Ascending aorta (tissue), 2 donors: ENCODE measurements around the gene TACC3. TPM values are rescaled to one million over a fixed set of nuclear protein-coding genes. Genes with fewer than 3 reads are reported as not detected.

Experiments used
- DNase-seq, 2 donors: peaks; one replicate each; pipeline ENCODE4 v3.0.0-alpha.2; 2019; ENCODE audit warnings: low spot score in 2 of 2
- H3K27ac ChIP-seq, 2 donors: fragments of 200-600 bp; sonication (generic); one replicate each; pipeline ENCODE4 v1.5.1; 2016 to 2017; ENCODE audit warnings: mild to moderate bottlenecking in 1 of 2
- H3K27me3 ChIP-seq: fragments of 200-600 bp; sonication (generic); one replicate; pipeline ENCODE4 v1.5.1; 2017
- H3K36me3 ChIP-seq, 2 donors: fragments of 200-600 bp; sonication (generic); one replicate each; pipeline ENCODE4 v1.5.1; 2016
- H3K4me1 ChIP-seq, 2 donors: fragments of 200-600 bp; sonication (generic); one replicate each; pipeline ENCODE4 v1.5.1; 2016 to 2017; ENCODE audit warnings: mild to moderate bottlenecking in 1 of 2
- H3K4me3 ChIP-seq, 2 donors: fragments of 200-600 bp; sonication (generic); one replicate each; pipeline ENCODE4 v1.5.1; 2016 to 2017; ENCODE audit warnings: mild to moderate bottlenecking in 1 of 2
- H3K9me3 ChIP-seq, 2 donors: fragments of 200-600 bp; sonication (generic); one replicate each; pipeline ENCODE4 v1.5.1; 2016
- intact Hi-C: fragments of 100-400 bp; cut with DNase I; formaldehyde crosslinking; loops from one replicate; pipeline ENCODE4 v1.15.1; 2023
- total RNA-seq: library from RNA; depleted of rRNA; stranded (reverse); fragments of >200 nt; gene quantifications from one replicate; pipeline ENCODE4 v1.1.0, GENCODE V29; 2016
- TF ChIP-seq, protein P1 (sequence below), 3 experiments: fragments of 200-600 bp in 2 of 3; fragments of 450-650 bp in 1 of 3; sonication (generic) in 2 of 3; IDR thresholded peaks; one replicate each; pipeline ENCODE4 v1.5.1; 2016 to 2019; ENCODE audit warnings: antibody characterized with exemption in 3 of 3, mild to moderate bottlenecking in 1 of 3, moderate library complexity in 1 of 3

Gene TACC3
- total RNA-seq, 1 donor from 2014 or later: 2.7 TPM

DNA sequence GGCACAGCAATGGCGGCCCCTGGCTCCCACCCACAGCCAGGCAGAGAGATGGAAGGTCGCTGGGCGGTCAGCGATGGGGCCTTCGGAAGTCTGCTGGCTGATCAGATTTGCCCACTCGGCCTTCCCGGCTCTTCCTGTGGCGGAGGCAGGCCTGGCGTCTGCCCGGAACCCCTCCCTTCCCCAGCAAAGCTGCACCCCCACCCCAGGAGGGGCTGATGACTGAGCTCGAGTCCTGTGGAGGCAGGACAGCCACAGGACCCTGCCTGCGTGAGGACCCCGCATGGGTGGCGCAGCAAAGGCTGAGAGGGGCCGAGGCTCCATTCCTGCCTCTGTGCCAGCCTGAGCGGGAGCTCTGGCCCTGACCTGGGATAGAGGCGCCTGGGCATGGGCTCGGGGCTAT is 34.8 kb downstream of the TACC3 start:
- H3K4me1 ChIP-seq: no peaks in the 10 kb centered on the region
- H3K27ac ChIP-seq: no peak overlapping the region
- H3K36me3 ChIP-seq: no peaks in the 10 kb centered on the region
- intact Hi-C loops: no loop called here
- TF ChIP-seq, protein P1, sequence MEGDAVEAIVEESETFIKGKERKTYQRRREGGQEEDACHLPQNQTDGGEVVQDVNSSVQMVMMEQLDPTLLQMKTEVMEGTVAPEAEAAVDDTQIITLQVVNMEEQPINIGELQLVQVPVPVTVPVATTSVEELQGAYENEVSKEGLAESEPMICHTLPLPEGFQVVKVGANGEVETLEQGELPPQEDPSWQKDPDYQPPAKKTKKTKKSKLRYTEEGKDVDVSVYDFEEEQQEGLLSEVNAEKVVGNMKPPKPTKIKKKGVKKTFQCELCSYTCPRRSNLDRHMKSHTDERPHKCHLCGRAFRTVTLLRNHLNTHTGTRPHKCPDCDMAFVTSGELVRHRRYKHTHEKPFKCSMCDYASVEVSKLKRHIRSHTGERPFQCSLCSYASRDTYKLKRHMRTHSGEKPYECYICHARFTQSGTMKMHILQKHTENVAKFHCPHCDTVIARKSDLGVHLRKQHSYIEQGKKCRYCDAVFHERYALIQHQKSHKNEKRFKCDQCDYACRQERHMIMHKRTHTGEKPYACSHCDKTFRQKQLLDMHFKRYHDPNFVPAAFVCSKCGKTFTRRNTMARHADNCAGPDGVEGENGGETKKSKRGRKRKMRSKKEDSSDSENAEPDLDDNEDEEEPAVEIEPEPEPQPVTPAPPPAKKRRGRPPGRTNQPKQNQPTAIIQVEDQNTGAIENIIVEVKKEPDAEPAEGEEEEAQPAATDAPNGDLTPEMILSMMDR (IDR thresholded peaks at IDR 0.05): no peak
- no peak for DNase-seq
- no peak overlapping the region for H3K4me3 ChIP-seq
- H3K9me3 ChIP-seq: no peaks in the 10 kb centered on the region
- H3K27me3 ChIP-seq: no peaks in the 10 kb centered on the region

DNA sequence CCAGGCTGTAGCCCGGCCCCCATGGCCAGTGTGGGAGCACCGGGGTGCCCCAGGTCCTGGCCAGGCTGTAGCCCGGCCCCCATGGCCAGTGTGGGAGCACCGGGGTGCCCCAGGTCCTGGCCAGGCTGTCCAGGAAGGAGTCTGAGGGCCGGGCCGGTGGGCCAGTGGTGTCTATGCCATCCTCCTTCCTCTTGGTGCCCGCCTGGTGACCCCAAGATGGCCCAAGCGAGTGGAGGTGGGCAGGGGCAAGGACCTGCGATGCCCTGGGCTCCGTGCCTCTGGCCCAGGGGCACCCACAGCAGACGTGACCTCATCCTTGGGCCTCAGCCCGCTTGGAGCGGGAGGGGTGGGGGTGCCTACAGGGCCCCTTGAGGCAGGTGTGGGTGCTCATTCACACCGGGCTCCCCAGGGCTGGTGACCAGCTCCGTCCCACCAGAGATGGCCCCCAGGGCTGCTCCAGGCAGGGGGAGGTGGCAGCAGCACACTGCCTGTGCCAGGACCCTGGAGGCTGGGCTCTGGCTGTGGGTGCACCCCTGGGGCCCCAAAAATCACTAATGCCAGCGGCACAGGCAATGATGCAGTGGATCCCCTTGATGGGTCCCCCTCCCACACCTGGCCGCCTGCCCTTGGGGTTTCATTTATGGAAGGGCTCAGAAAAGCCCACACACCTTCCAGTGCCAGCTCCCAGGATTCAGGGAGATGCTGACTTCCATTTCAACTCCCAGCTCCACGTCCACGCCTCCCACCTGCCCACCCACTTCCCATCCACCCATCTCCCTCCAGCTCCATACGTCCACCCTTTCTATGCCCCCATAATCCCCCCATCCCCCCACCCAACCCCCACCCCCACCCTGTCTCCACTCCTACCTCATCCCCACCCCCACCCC is 35.8 kb downstream of the TACC3 start:
- H3K27ac ChIP-seq: no peak overlapping the region
- H3K36me3 ChIP-seq: no peaks in the 10 kb centered on the region

DNA sequence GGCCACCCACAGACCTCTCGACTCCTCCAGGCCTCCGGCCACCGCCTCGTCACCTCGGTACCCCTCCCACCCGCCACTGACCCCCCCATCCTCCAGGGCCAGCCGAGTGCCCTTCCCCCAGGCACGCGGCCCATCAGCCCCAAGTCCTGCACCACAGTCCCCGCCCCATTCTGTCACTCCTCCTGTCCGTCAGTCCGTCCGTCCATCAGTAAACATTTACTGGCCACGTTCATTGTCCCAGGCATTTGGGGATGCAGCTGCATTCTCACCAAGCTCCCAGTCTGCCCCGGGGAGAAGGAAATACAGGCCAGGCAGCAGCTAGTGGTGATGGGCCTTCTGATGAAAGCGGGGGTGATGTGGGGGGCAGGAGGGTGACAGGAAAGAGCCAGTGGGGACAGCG is 36.5 kb downstream of the TACC3 start:
- Histone ChIP-seq H3K4me1 (no peaks in the 10 kb centered on the region), H3K27me3 (no peaks in the 10 kb centered on the region), H3K27ac (no peak overlapping the region), H3K4me3 (no peak overlapping the region), H3K9me3 (no peaks in the 10 kb centered on the region), H3K36me3 (no peaks in the 10 kb centered on the region)
- no peak for DNase-seq
- intact Hi-C loops: no loop called here
- TF ChIP-seq, protein P1 (IDR thresholded peaks at IDR 0.05): no peak

More for the DNA sequence above, 35.8 kb downstream of the TACC3 start:
- no peaks in the 10 kb centered on the region for H3K4me1 ChIP-seq
- TF ChIP-seq, protein P1 (IDR thresholded peaks at IDR 0.05): no peak
- no peak overlapping the region for H3K4me3 ChIP-seq
- DNase-seq: no peak
- H3K27me3 ChIP-seq: no peaks in the 10 kb centered on the region
- H3K9me3 ChIP-seq: no peaks in the 10 kb centered on the region
- intact Hi-C loops: no loop called here

GRCh38 chr4:1758306-1759121 is 37.2 kb downstream of the TACC3 start:
- Histone ChIP-seq H3K4me1 (peaks cover 0 to 2% of the 10 kb centered on the region in 2 donors), H3K36me3 (no peaks in the 10 kb centered on the region), H3K9me3 (no peaks in the 10 kb centered on the region), H3K27ac (no peak overlapping the region), H3K27me3 (no peaks in the 10 kb centered on the region), H3K4me3 (no peak overlapping the region)
- DNase-seq: no peak
- TF ChIP-seq, protein P1 (IDR thresholded peaks at IDR 0.05): no peak
- intact Hi-C loops: no loop called here

GRCh38 chr4:1759170-1759817 is 38.0 kb downstream of the TACC3 start:
- TF ChIP-seq, protein P1 (IDR thresholded peaks at IDR 0.05): no peak
- H3K27me3 ChIP-seq: no peaks in the 10 kb centered on the region
- intact Hi-C loops: no loop called here
- no peak for DNase-seq
- H3K9me3 ChIP-seq: no peaks in the 10 kb centered on the region
- H3K4me3 ChIP-seq: no peak overlapping the region
- H3K4me1 ChIP-seq: peaks cover 0 to 7% of the 10 kb centered on the region in 2 donors
- H3K36me3 ChIP-seq: no peaks in the 10 kb centered on the region
- no peak overlapping the region for H3K27ac ChIP-seq
